Fibroblast of villous mesenchyme (primary cell): ENCODE data around the gene HTR5A. TPM values are rescaled to one million over a fixed set of nuclear protein-coding genes. Genes with fewer than 3 reads are reported as not detected.

Experiments used
- DNase-seq: peaks from one replicate; pipeline ENCODE4 v3.0.0-alpha.2; 2010; ENCODE audit warnings: low read depth
- H3K4me3 ChIP-seq: 2 replicates; pipeline ENCODE4 v1.5.1; 2011; ENCODE audit warnings: low read depth, mild to moderate bottlenecking, low read length
- small RNA-seq: library from RNA; depleted of rRNA; stranded (forward); fragments of <200 nt; gene quantifications from one replicate; pipeline ENCODE3, GENCODE V24; 2012
- total RNA-seq: library from RNA; depleted of rRNA; stranded (reverse); fragments of >200 nt; gene quantifications from 2 replicates; pipeline ENCODE4 v1.2.3, GENCODE V29; 2012
- TF ChIP-seq, protein P1 (sequence below): IDR thresholded peaks from 2 replicates; pipeline ENCODE4 v1.5.1; 2012; ENCODE audit warnings: low read depth, mild to moderate bottlenecking, low read length; ENCODE audit not compliant: insufficient read depth

The HTR5A gene
- total RNA-seq, 1 donor, result not detected

DNA sequence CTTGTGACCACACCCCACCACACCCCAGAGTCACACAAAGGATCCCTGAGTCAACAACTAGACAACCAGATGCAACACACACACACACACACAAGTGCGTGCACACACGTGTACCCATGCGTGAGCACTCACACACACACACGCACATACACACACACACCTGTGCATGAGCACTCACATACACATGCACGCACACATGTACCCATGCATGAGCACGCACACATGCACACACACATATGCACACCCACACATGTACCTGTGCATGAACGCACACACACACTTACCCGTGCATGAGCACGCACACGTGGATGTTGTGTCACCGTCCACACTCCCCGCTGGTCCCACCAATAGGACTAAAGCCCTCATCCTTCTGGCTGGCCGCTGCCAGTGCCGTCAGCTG, 60.4 kb downstream of the HTR5A start:
- TF ChIP-seq, protein P1, sequence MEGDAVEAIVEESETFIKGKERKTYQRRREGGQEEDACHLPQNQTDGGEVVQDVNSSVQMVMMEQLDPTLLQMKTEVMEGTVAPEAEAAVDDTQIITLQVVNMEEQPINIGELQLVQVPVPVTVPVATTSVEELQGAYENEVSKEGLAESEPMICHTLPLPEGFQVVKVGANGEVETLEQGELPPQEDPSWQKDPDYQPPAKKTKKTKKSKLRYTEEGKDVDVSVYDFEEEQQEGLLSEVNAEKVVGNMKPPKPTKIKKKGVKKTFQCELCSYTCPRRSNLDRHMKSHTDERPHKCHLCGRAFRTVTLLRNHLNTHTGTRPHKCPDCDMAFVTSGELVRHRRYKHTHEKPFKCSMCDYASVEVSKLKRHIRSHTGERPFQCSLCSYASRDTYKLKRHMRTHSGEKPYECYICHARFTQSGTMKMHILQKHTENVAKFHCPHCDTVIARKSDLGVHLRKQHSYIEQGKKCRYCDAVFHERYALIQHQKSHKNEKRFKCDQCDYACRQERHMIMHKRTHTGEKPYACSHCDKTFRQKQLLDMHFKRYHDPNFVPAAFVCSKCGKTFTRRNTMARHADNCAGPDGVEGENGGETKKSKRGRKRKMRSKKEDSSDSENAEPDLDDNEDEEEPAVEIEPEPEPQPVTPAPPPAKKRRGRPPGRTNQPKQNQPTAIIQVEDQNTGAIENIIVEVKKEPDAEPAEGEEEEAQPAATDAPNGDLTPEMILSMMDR, result no peak
- no peak for DNase-seq
- no peak overlapping the region for H3K4me3 ChIP-seq

DNA sequence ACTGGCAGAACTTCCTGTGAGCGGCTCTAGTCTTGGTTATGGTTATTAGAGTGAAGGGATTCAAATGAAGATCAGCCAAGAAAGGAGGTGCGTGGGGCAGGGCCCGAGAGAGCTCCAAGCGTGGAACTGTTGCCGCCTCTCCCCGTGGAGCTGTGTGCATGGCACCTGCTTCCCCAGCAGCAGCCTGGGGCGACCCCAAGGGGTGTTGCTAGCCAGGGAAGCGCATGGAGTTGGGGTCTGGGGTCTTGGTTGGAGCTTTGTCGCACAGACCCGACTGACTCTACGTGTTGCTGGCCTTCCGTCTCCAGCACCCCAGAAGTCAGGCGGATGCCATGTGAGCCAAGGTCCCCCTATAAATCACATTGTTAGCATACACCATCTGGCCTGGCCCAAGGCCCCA, 61.0 kb downstream of the HTR5A start:
- TF ChIP-seq, protein P1, result no peak
- no peak overlapping the region for H3K4me3 ChIP-seq
- no peak for DNase-seq

GRCh38 chr7:155132431-155132830, 62.3 kb downstream of the HTR5A start:
- TF ChIP-seq, protein P1, result no peak
- H3K4me3 ChIP-seq, result no peak overlapping the region
- no peak for DNase-seq

GRCh38 chr7:155136619-155137243, 66.6 kb downstream of the HTR5A start:
- H3K4me3 ChIP-seq, result no peak overlapping the region
- DNase-seq, result no peak
- TF ChIP-seq, protein P1, result no peak

Small RNAs within 50 kb of the gene (small RNA-seq; reads per million reads assigned to genes)
- not detected for gene AC092628.1

Other genes starting within 250 kb of the HTR5A start
- 9.3 and 10.4 TPM in 2 replicates for gene PAXIP1, start 67.2 kb upstream of the HTR5A start, total RNA-seq
- gene INSIG1, start 227.6 kb downstream of the HTR5A start, total RNA-seq, result 389 and 403 TPM in 2 replicates